Esophagus squamous epithelium (tissue), 4 donors: ENCODE measurements around the gene TIMP2.

ENCODE experiments used
- CTCF ChIP-seq, 6 experiments: fragments of 450-650 bp in 4 of 6; fragments of 200-600 bp in 2 of 6; sonication (generic) in 2 of 6; IDR thresholded peaks; one replicate each; pipeline ENCODE4 v1.5.1; 2016 to 2019; ENCODE audit warnings: antibody characterized with exemption in 6 of 6, mild to moderate bottlenecking in 4 of 6, moderate library complexity in 4 of 6
- POLR2A ChIP-seq, 4 donors: fragments of 450-650 bp; IDR thresholded peaks; one replicate each; pipeline ENCODE4 v1.6.1; 2017; ENCODE audit warnings: antibody characterized with exemption in 4 of 4, mild to moderate bottlenecking in 4 of 4, moderate library complexity in 3 of 4

GRCh38 chr17:78950870-78951269, 25.7 kb upstream of the TIMP2 start:
- TF ChIP-seq POLR2A (IDR thresholded peaks at IDR 0.05) (no peak), CTCF (IDR thresholded peaks at IDR 0.05) (no peak)
